HEK293 (cell line): ENCODE data around the gene ADAMTS2.

ENCODE experiments used
- CTCF ChIA-PET: fragments of 350-600 bp; formaldehyde crosslinking; extraction: SDS; loops from one replicate; lab custom pipeline; 2021; ENCODE audit warnings: antibody characterized with exemption; lab: Yijun Ruan, JAX
- POLR2A ChIA-PET: fragments of 300-600 bp; formaldehyde crosslinking; extraction: SDS; loops from one replicate; lab custom pipeline; 2020; ENCODE audit warnings: antibody characterized with exemption, inconsistent platforms; lab: Yijun Ruan, JAX
- H3K27ac ChIP-seq: fragments of 200-500 bp; sonication (Bioruptor generic); 2 replicates; pipeline ENCODE4 v1.5.1; 2014; ENCODE audit warnings: low read depth, low read length, control low read depth, inconsistent platforms; ENCODE audit errors: extremely low read depth
- H3K36me3 ChIP-seq, 2 experiments: fragments of 200-500 bp in 1 of 2; sonication (Bioruptor generic) in 1 of 2; 1 replicate in 1 of 2; 2 replicates in 1 of 2; pipeline ENCODE4 v1.5.1; 2014 to 2017; ENCODE audit warnings: inconsistent platforms in 2 of 2, low read length in 2 of 2; ENCODE audit not compliant: control insufficient read depth in 2 of 2, insufficient read depth in 1 of 2
- H3K4me1 ChIP-seq: fragments of 200-500 bp; sonication (Bioruptor generic); 2 replicates; pipeline ENCODE4 v1.5.1; 2014; ENCODE audit warnings: mild to moderate bottlenecking, low read length, inconsistent platforms; ENCODE audit not compliant: control insufficient read depth, insufficient read depth
- H3K4me3 ChIP-seq: 2 replicates; pipeline ENCODE4 v1.5.1; 2011; ENCODE audit warnings: low read depth, mild to moderate bottlenecking, control low read depth, low read length, moderate library complexity
- H3K9me3 ChIP-seq: fragments of 200-500 bp; sonication (Bioruptor generic); 2 replicates; pipeline ENCODE4 v1.5.1; 2014; ENCODE audit warnings: low read depth, low read length, inconsistent platforms; ENCODE audit not compliant: control insufficient read depth, insufficient read depth
- KLF16 ChIP-seq: fragments of 450-650 bp; formaldehyde crosslinking; IDR thresholded peaks from 2 replicates; pipeline ENCODE4 v1.5.1; 2017; ENCODE audit warnings: missing biosample characterization, missing genetic modification characterization
- MYNN ChIP-seq: fragments of 450-650 bp; formaldehyde crosslinking; IDR thresholded peaks from 2 replicates; pipeline ENCODE4 v1.5.1; 2016; ENCODE audit warnings: missing biosample characterization, missing genetic modification characterization, borderline replicate concordance
- SCRT2 ChIP-seq: fragments of 450-650 bp; formaldehyde crosslinking; IDR thresholded peaks from 2 replicates; pipeline ENCODE4 v1.5.1; 2016; ENCODE audit warnings: missing biosample characterization, missing genetic modification characterization
- SP3 ChIP-seq: fragments of 450-650 bp; formaldehyde crosslinking; IDR thresholded peaks from 2 replicates; pipeline ENCODE4 v1.5.1; 2016; ENCODE audit warnings: missing biosample characterization, missing genetic modification characterization
- YY2 ChIP-seq: fragments of 450-650 bp; formaldehyde crosslinking; IDR thresholded peaks from 2 replicates; pipeline ENCODE4 v1.5.1; 2016; ENCODE audit warnings: missing biosample characterization, missing genetic modification characterization
- ZBTB17 ChIP-seq: fragments of 450-650 bp; formaldehyde crosslinking; IDR thresholded peaks from 2 replicates; pipeline ENCODE4 v1.5.1; 2016; ENCODE audit warnings: missing biosample characterization, missing genetic modification characterization
- ZFP69B ChIP-seq: fragments of 450-650 bp; formaldehyde crosslinking; IDR thresholded peaks from 2 replicates; pipeline ENCODE4 v1.5.1; 2016; ENCODE audit warnings: missing biosample characterization, missing genetic modification characterization
- ZNF169 ChIP-seq: fragments of 450-650 bp; formaldehyde crosslinking; IDR thresholded peaks from 2 replicates; pipeline ENCODE4 v1.5.1; 2016; ENCODE audit warnings: missing biosample characterization, missing genetic modification characterization
- ZNF2 ChIP-seq: fragments of 450-650 bp; formaldehyde crosslinking; IDR thresholded peaks from 2 replicates; pipeline ENCODE4 v1.5.1; 2016; ENCODE audit warnings: missing biosample characterization, missing genetic modification characterization
- ZNF24 ChIP-seq: fragments of 450-650 bp; formaldehyde crosslinking; IDR thresholded peaks from 2 replicates; pipeline ENCODE4 v1.5.1; 2016; ENCODE audit warnings: missing biosample characterization, missing genetic modification characterization
- ZNF280D ChIP-seq: fragments of 450-650 bp; formaldehyde crosslinking; IDR thresholded peaks from 2 replicates; pipeline ENCODE4 v1.5.1; 2016; ENCODE audit warnings: missing biosample characterization, missing genetic modification characterization
- ZNF335 ChIP-seq: fragments of 450-650 bp; formaldehyde crosslinking; conservative IDR thresholded peaks from 2 replicates; pipeline ENCODE4 v1.5.1; 2016; ENCODE audit warnings: missing biosample characterization, missing genetic modification characterization
- ZNF433 ChIP-seq: fragments of 450-650 bp; formaldehyde crosslinking; IDR thresholded peaks from 2 replicates; pipeline ENCODE4 v1.5.1; 2016; ENCODE audit warnings: missing biosample characterization, missing genetic modification characterization, low read depth
- ZNF530 ChIP-seq: fragments of 450-650 bp; formaldehyde crosslinking; IDR thresholded peaks from 2 replicates; pipeline ENCODE4 v1.5.1; 2016; ENCODE audit warnings: low read depth, missing biosample characterization, missing genetic modification characterization
- ZNF660 ChIP-seq: fragments of 450-650 bp; IDR thresholded peaks from 2 replicates; pipeline ENCODE4 v1.5.1; 2018; ENCODE audit warnings: missing biosample characterization, mild to moderate bottlenecking, missing genetic modification characterization
- ZNF670 ChIP-seq: fragments of 450-650 bp; formaldehyde crosslinking; IDR thresholded peaks from 2 replicates; pipeline ENCODE4 v1.5.1; 2016; ENCODE audit warnings: missing biosample characterization, missing genetic modification characterization, low read depth
- ZNF707 ChIP-seq: fragments of 450-650 bp; formaldehyde crosslinking; IDR thresholded peaks from 2 replicates; pipeline ENCODE4 v1.5.1; 2016; ENCODE audit warnings: missing biosample characterization, missing genetic modification characterization
- ZNF791 ChIP-seq: fragments of 450-650 bp; formaldehyde crosslinking; IDR thresholded peaks from 2 replicates; pipeline ENCODE4 v1.5.1; 2016; ENCODE audit warnings: missing biosample characterization, missing genetic modification characterization
- ZSCAN30 ChIP-seq: fragments of 450-650 bp; IDR thresholded peaks from 2 replicates; pipeline ENCODE4 v1.5.1; 2018; ENCODE audit warnings: missing biosample characterization, mild to moderate bottlenecking, missing genetic modification characterization, moderate library complexity
- TF ChIP-seq, protein P1 (sequence below): fragments of 450-650 bp; formaldehyde crosslinking; optimal IDR thresholded peaks from 2 replicates; pipeline ENCODE3; 2016; ENCODE audit warnings: missing biosample characterization, mild to moderate bottlenecking, missing genetic modification characterization
- TF ChIP-seq, protein P2 (sequence below): fragments of 450-650 bp; formaldehyde crosslinking; IDR thresholded peaks from 2 replicates; pipeline ENCODE4 v1.5.1; 2016; ENCODE audit warnings: missing biosample characterization, missing genetic modification characterization, low read depth
- TF ChIP-seq, protein P3 (sequence below): fragments of 450-650 bp; formaldehyde crosslinking; IDR thresholded peaks from 2 replicates; pipeline ENCODE4; 2016; ENCODE audit warnings: missing biosample characterization, missing genetic modification characterization
- TF ChIP-seq, protein P4 (sequence below): fragments of 450-650 bp; formaldehyde crosslinking; IDR thresholded peaks from 2 replicates; pipeline ENCODE4 v1.5.1; 2017; ENCODE audit warnings: missing biosample characterization, missing genetic modification characterization
- TF ChIP-seq, protein P5 (sequence below): fragments of 450-650 bp; formaldehyde crosslinking; IDR thresholded peaks from 2 replicates; pipeline ENCODE4 v1.5.1; 2016; ENCODE audit warnings: missing biosample characterization, missing genetic modification characterization

ADAMTS2 gene

GRCh38 chr5:179325296-179326031 lies 19.8 kb downstream of the ADAMTS2 start:
- POLR2A ChIA-PET, result no interaction called here
- Histone ChIP-seq H3K36me3 (no peaks in the 10 kb centered on the region), H3K27ac (no peak overlapping the region)
- no peak for TF ChIP-seq ZNF433
- TF ChIP-seq ZFP69B, result no peak
- TF ChIP-seq, protein P1, sequence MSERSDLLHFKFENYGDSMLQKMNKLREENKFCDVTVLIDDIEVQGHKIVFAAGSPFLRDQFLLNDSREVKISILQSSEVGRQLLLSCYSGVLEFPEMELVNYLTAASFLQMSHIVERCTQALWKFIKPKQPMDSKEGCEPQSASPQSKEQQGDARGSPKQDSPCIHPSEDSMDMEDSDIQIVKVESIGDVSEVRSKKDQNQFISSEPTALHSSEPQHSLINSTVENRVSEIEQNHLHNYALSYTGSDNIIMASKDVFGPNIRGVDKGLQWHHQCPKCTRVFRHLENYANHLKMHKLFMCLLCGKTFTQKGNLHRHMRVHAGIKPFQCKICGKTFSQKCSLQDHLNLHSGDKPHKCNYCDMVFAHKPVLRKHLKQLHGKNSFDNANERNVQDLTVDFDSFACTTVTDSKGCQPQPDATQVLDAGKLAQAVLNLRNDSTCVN (tag by site-specific recombination), result no peak
- TF ChIP-seq ZNF530, result no peak
- no peak for TF ChIP-seq SCRT2 (tag by site-specific recombination)
- no peak for TF ChIP-seq MYNN
- TF ChIP-seq YY2 (tag by site-specific recombination), result no peak
- no peak for TF ChIP-seq ZNF660 (tag by site-specific recombination)
- TF ChIP-seq, protein P2, sequence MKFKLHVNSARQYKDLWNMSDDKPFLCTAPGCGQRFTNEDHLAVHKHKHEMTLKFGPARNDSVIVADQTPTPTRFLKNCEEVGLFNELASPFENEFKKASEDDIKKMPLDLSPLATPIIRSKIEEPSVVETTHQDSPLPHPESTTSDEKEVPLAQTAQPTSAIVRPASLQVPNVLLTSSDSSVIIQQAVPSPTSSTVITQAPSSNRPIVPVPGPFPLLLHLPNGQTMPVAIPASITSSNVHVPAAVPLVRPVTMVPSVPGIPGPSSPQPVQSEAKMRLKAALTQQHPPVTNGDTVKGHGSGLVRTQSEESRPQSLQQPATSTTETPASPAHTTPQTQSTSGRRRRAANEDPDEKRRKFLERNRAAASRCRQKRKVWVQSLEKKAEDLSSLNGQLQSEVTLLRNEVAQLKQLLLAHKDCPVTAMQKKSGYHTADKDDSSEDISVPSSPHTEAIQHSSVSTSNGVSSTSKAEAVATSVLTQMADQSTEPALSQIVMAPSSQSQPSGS, result no peak
- no peak for TF ChIP-seq ZNF791 (tag by site-specific recombination)
- TF ChIP-seq, protein P3, sequence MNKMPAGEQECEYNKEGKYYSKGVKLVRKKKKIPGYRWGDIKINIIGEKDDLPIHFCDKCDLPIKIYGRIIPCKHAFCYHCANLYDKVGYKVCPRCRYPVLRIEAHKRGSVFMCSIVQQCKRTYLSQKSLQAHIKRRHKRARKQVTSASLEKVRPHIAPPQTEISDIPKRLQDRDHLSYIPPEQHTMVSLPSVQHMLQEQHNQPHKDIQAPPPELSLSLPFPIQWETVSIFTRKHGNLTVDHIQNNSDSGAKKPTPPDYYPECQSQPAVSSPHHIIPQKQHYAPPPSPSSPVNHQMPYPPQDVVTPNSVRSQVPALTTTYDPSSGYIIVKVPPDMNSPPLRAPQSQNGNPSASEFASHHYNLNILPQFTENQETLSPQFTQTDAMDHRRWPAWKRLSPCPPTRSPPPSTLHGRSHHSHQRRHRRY, result no peak
- TF ChIP-seq ZNF707, result no peak
- no peak for TF ChIP-seq ZNF335 (tag by site-specific recombination)
- TF ChIP-seq KLF16 (tag by site-specific recombination), result no peak
- no peak for TF ChIP-seq ZBTB17
- TF ChIP-seq, protein P4, sequence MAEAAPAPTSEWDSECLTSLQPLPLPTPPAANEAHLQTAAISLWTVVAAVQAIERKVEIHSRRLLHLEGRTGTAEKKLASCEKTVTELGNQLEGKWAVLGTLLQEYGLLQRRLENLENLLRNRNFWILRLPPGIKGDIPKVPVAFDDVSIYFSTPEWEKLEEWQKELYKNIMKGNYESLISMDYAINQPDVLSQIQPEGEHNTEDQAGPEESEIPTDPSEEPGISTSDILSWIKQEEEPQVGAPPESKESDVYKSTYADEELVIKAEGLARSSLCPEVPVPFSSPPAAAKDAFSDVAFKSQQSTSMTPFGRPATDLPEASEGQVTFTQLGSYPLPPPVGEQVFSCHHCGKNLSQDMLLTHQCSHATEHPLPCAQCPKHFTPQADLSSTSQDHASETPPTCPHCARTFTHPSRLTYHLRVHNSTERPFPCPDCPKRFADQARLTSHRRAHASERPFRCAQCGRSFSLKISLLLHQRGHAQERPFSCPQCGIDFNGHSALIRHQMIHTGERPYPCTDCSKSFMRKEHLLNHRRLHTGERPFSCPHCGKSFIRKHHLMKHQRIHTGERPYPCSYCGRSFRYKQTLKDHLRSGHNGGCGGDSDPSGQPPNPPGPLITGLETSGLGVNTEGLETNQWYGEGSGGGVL (tag by site-specific recombination), result no peak
- TF ChIP-seq ZNF670 (tag by site-specific recombination), result no peak
- no peak for TF ChIP-seq ZNF169
- TF ChIP-seq ZSCAN30 (tag by site-specific recombination), result no peak
- TF ChIP-seq ZNF24 (tag by site-specific recombination), result no peak
- TF ChIP-seq, all 188 proteins: peak for 0
- H3K4me3 ChIP-seq, result no peak overlapping the region
- H3K4me1 ChIP-seq, result no peaks in the 10 kb centered on the region
- H3K9me3 ChIP-seq, result no peaks in the 10 kb centered on the region
- CTCF ChIA-PET, result no interaction called here

- H3K36me3 ChIP-seq, result no peaks in the 10 kb centered on the region
- ChIA-PET POLR2A (no interaction called here), CTCF (no interaction called here)
- no peak overlapping the region for H3K27ac ChIP-seq
- no peaks in the 10 kb centered on the region for H3K4me1 ChIP-seq
- no peak overlapping the region for H3K4me3 ChIP-seq
- H3K9me3 ChIP-seq, result no peaks in the 10 kb centered on the region
- TF ChIP-seq, protein P5, sequence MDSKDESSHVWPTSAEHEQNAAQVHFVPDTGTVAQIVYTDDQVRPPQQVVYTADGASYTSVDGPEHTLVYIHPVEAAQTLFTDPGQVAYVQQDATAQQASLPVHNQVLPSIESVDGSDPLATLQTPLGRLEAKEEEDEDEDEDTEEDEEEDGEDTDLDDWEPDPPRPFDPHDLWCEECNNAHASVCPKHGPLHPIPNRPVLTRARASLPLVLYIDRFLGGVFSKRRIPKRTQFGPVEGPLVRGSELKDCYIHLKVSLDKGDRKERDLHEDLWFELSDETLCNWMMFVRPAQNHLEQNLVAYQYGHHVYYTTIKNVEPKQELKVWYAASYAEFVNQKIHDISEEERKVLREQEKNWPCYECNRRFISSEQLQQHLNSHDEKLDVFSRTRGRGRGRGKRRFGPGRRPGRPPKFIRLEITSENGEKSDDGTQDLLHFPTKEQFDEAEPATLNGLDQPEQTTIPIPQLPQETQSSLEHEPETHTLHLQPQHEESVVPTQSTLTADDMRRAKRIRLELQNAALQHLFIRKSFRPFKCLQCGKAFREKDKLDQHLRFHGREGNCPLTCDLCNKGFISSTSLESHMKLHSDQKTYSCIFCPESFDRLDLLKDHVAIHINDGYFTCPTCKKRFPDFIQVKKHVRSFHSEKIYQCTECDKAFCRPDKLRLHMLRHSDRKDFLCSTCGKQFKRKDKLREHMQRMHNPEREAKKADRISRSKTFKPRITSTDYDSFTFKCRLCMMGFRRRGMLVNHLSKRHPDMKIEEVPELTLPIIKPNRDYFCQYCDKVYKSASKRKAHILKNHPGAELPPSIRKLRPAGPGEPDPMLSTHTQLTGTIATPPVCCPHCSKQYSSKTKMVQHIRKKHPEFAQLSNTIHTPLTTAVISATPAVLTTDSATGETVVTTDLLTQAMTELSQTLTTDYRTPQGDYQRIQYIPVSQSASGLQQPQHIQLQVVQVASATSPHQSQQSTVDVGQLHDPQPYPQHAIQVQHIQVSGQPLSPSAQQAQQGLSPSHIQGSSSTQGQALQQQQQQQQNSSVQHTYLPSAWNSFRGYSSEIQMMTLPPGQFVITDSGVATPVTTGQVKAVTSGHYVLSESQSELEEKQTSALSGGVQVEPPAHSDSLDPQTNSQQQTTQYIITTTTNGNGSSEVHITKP (tag by site-specific recombination), result no peak
- TF ChIP-seq SP3 (tag by site-specific recombination), result no peak
- no peak for TF ChIP-seq ZNF280D (tag by site-specific recombination)
- TF ChIP-seq YY2 (tag by site-specific recombination), result no peak
- TF ChIP-seq ZNF2 (tag by site-specific recombination), result no peak
Observed at GRCh38 chr5:179324760-179325295, 20.4 kb downstream of the ADAMTS2 start.
